ENCODE data around the gene BTRC.
"Not testable (repeated sequence)": the region's sequence is repeated elsewhere in the genome, so short reads cannot be mapped to it uniquely, and the experiment has no call there.

BTRC gene

DNA sequence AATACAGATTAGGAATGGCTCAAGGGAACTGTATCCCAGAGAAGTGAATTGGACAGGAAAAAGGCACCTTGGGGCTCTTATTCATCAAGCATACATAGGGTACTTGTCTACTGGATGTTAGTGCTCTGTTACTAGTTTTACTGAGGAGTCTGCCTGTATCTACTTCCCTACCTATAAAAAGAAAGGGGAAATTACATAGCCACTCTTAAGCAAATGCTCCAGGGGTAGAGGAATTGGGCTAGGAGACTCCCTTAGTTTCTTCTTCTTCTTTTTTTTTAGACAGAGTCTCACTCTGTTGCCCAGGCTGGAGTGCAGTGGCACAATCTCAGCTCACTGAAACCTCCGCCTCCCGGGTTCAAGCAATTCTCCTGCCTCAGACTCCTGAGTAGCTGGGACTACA lies 239.4 kb downstream of the BTRC start:
- DNase-seq: not testable (repeated sequence)

GRCh38 chr10:101595591-101596433 lies 241.8 kb downstream of the BTRC start:
- DNase-seq: no peak

DNA sequence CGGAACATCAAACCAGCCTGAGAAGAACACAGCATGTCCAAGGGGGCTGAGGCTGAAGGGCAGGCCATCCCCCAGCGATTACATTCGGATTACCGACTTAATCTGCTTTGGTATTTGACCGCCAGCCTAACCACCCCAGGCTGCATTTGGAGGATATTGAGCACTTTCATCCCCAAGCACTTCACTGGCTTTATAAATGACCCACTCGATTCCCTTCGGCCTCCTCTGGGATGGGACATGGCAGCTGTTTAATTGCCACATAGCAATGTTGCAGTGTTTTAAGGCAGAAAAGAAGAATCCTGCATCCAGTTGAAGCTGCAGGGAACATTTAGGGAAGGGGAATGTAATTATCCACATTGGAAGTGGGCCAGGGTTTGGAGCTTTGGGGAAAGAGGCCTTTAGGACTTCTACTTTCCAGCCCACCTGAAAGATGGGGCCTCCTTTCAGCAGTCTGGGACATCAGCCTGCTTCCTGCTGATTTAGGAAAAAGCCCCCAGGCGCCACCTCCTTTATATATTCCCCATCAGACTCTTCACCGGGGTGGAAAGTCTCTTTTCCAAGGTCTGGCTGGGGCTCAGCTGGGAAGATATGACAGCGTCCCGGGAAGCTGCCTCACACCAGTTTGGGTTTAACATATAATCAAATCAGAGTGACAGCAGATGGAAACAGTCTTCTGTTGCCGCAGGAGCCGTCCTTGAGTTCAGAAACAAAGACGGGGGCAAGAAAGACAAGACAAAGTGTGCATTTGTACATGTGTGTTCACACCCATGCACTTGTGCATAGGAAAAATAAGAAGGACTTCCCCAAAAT lies 243.3 kb downstream of the BTRC start:
- no peak for DNase-seq

GRCh38 chr10:101601541-101601940 lies 247.6 kb downstream of the BTRC start:
- DNase-seq: no peak

- DNase-seq: peak; percentile 31
These were observed 248.9 kb downstream of the BTRC start for GRCh38 chr10:101602761-101603398.
